Activated B cell treated with CpG ODN at 0.5 μM for 24 hours (primary cell): ENCODE data around the gene DNAJB13. TPM values are rescaled to one million over a fixed set of nuclear protein-coding genes. Genes with fewer than 3 reads are reported as not detected.

Experiments
- ATAC-seq: fragments of 200-7000 bp; cut with Tn5 transposase; one replicate; pipeline ENCODE4 v1.10.0; 2021; ENCODE audit warnings: low read depth, mild to moderate bottlenecking, moderate library complexity
- CTCF ChIA-PET: fragments of 350-600 bp; sonication (Branson Sonifier 250); formaldehyde crosslinking; loops from one replicate; lab custom pipeline; 2021; ENCODE audit warnings: antibody characterized with exemption; lab: Charles Lee
- POLR2A ChIA-PET: fragments of 350-600 bp; sonication (Branson Sonifier 250); formaldehyde crosslinking; loops from one replicate; lab custom pipeline; 2021; ENCODE audit warnings: antibody characterized with exemption; lab: Charles Lee
- DNase-seq: peaks from one replicate; pipeline ENCODE4 v3.0.0; 2022
- H3K27ac Mint-ChIP-seq: one replicate; pipeline ENCODE4 v1.8.0; 2020; ENCODE audit warnings: mixed read lengths
- H3K27me3 Mint-ChIP-seq: one replicate; pipeline ENCODE4 v1.8.0; 2021; ENCODE audit warnings: mixed read lengths
- H3K36me3 Mint-ChIP-seq: one replicate; pipeline ENCODE4 v1.8.0; 2021; ENCODE audit warnings: low read depth, mixed read lengths
- H3K4me1 Mint-ChIP-seq: one replicate; pipeline ENCODE4 v1.8.0; 2021; ENCODE audit warnings: mixed read lengths
- H3K4me3 Mint-ChIP-seq: one replicate; pipeline ENCODE4 v1.8.0; 2020; ENCODE audit warnings: mild to moderate bottlenecking, mixed read lengths
- H3K9me3 Mint-ChIP-seq: one replicate; pipeline ENCODE4 v1.8.0; 2020; ENCODE audit warnings: mixed read lengths
- CTCF ChIP-seq: fragments of 200-600 bp; IDR thresholded peaks from one replicate; pipeline ENCODE4 v1.8.0; 2022; ENCODE audit warnings: antibody characterized with exemption, mild to moderate bottlenecking
- intact Hi-C: fragments of 100-400 bp; cut with micrococcal nuclease; formaldehyde crosslinking; loops from one replicate; pipeline ENCODE4 v1.15.1; 2024
- total RNA-seq: library from RNA; stranded (reverse); gene quantifications from 2 replicates; pipeline ENCODE4 v1.2.3, GENCODE V29; 2022

The DNAJB13 gene
- total RNA-seq, 1 donor from 2014 or later, result not detected

GRCh38 chr11:74009230-74009547, 58.4 kb downstream of the DNAJB13 start:
- peaks cover 5% of the 10 kb centered on the region for H3K36me3 Mint-ChIP-seq
- H3K27me3 Mint-ChIP-seq, result no peaks in the 10 kb centered on the region
- no peak for DNase-seq
- POLR2A ChIA-PET, result interaction anchor here (2.3 kb wide), 1 partner anchor 29 kb away, joined by 11 read pairs; no protein-coding TSS in a partner anchor
- no peak overlapping the region for H3K4me3 Mint-ChIP-seq
- no peak for TF ChIP-seq CTCF
- intact Hi-C loops, result no loop called here
- H3K9me3 Mint-ChIP-seq, result no peaks in the 10 kb centered on the region
- CTCF ChIA-PET, result no interaction called here
- peak overlapping the region; percentile 50 for H3K27ac Mint-ChIP-seq
- H3K4me1 Mint-ChIP-seq, result peaks cover 69% of the 10 kb centered on the region
- ATAC-seq, result no peak

GRCh38 chr11:74009675-74010305, 59.0 kb downstream of the DNAJB13 start:
- intact Hi-C loops, result no loop called here
- ChIA-PET CTCF (interaction anchor here (0.9 kb wide), 1 partner anchor 9 kb away, joined by 5 read pairs; no protein-coding TSS in a partner anchor), POLR2A (interaction anchor here (0.7 to 2.4 kb wide), 6 partner anchors 18 to 36 kb away, joined by 3 to 20 read pairs (median 4); partner anchors contain the start of gene UCP2)
- Mint-ChIP-seq H3K27me3 (no peaks in the 10 kb centered on the region), H3K9me3 (no peaks in the 10 kb centered on the region), H3K27ac (peak overlapping the region; percentile 92), H3K4me1 (peaks cover 74% of the 10 kb centered on the region), H3K36me3 (peaks cover 5% of the 10 kb centered on the region), H3K4me3 (no peak overlapping the region)
- DNase-seq (no peak), ATAC-seq (no peak)
- no peak for TF ChIP-seq CTCF

- peak overlapping the region; percentile 21 for H3K4me3 Mint-ChIP-seq
- POLR2A ChIA-PET, result interaction anchor here (0.7 to 2.4 kb wide), 8 partner anchors 10 to 36 kb away, joined by 3 to 24 read pairs (median 5); partner anchors contain the start of gene UCP2
- peaks cover 74% of the 10 kb centered on the region for H3K4me1 Mint-ChIP-seq
Observed at GRCh38 chr11:74010306-74011300, 59.8 kb downstream of the DNAJB13 start.

GRCh38 chr11:74011360-74012073, 60.7 kb downstream of the DNAJB13 start:
- Mint-ChIP-seq H3K9me3 (no peaks in the 10 kb centered on the region), H3K4me3 (peak overlapping the region; percentile 70), H3K27ac (peak overlapping the region; percentile 92), H3K4me1 (peaks cover 74% of the 10 kb centered on the region), H3K36me3 (peaks cover 9% of the 10 kb centered on the region), H3K27me3 (no peaks in the 10 kb centered on the region)
- TF ChIP-seq CTCF, result no peak
- DNase-seq (no peak), ATAC-seq (peak; percentile 87)
- ChIA-PET POLR2A (interaction anchor here (0.8 to 2.4 kb wide), 7 partner anchors 9 to 43 kb away, joined by 3 to 24 read pairs (median 8); partner anchors contain the start of gene UCP2), CTCF (interaction anchor here (2.4 kb wide), 1 partner anchor 47 kb away, joined by 7 read pairs; no protein-coding TSS in a partner anchor)
- intact Hi-C loops, result loop anchor here (1.0 kb wide), 3 partner anchors 9 to 31 kb away; no protein-coding TSS in a partner anchor

More at GRCh38 chr11:74010306-74011300, 59.8 kb downstream of the DNAJB13 start:
- Mint-ChIP-seq H3K36me3 (peaks cover 5% of the 10 kb centered on the region), H3K9me3 (no peaks in the 10 kb centered on the region), H3K27ac (peak overlapping the region; percentile 92), H3K27me3 (no peaks in the 10 kb centered on the region)
- CTCF ChIA-PET, result interaction anchor here (0.9 to 2.4 kb wide), 2 partner anchors 8 to 46 kb away, joined by 5 to 7 read pairs; no protein-coding TSS in a partner anchor
- no peak for TF ChIP-seq CTCF
- intact Hi-C loops, result loop anchor here (1.0 kb wide), 3 partner anchors 10 to 30 kb away; no protein-coding TSS in a partner anchor
- DNase-seq, result no peak
- ATAC-seq, result no peak
